ENCODE measurements around the gene TLX2.

- no peak for TF ChIP-seq CTCF (IDR thresholded peaks at IDR 0.05; ENCODE audit: low read depth, low read length)
- TF ChIP-seq EZH2phosphoT487 (IDR thresholded peaks at IDR 0.05; ENCODE audit: low read depth) = no peak
These were observed 8.3 kb downstream of the TLX2 start for GRCh38 chr2:74522516-74522915.
